Adrenal gland (tissue), 12 donors: ENCODE data around the gene HBQ1. TPM values are rescaled to one million over a fixed set of nuclear protein-coding genes. Genes with fewer than 3 reads are reported as not detected.

Source experiments
- DNase-seq, 7 donors: peaks; one replicate each; pipeline ENCODE4 v3.0.0-alpha.2; 2019 to 2020
- H3K27ac ChIP-seq, 5 donors: fragments of 200-600 bp; sonication (generic) in 4 of 5; 1 replicate in 3 of 5; 2 replicates in 2 of 5; pipeline versions ENCODE4 v1.5.1 to v1.8.0; 2016 to 2020; ENCODE audit warnings: mild to moderate bottlenecking in 1 of 5
- H3K27me3 ChIP-seq: fragments of 200-600 bp; 2 replicates; pipeline ENCODE4 v1.8.0; 2021
- H3K36me3 ChIP-seq, 2 donors: fragments of 200-600 bp; replicated peaks in 1 of 2; 1 replicate in 1 of 2; 2 replicates in 1 of 2; pipeline versions ENCODE4 v1.5.1 to v1.8.0; 2018 to 2022
- H3K4me1 ChIP-seq, 2 donors: fragments of 200-600 bp; replicated peaks in 1 of 2; 1 replicate in 1 of 2; 2 replicates in 1 of 2; pipeline versions ENCODE4 v1.5.1 to v1.8.0; 2018 to 2021
- H3K4me3 ChIP-seq, 4 donors: fragments of 200-600 bp; sonication (generic) in 3 of 4; one replicate each; pipeline ENCODE4 v1.5.1; 2016 to 2018
- H3K9me3 ChIP-seq, 3 donors: fragments of 200-600 bp; sonication (generic) in 1 of 3; replicated peaks in 1 of 3; 1 replicate in 2 of 3; 2 replicates in 1 of 3; pipeline versions ENCODE4 v1.5.1 to v1.8.0; 2016 to 2021
- POLR2A ChIP-seq, 2 donors: fragments of 450-650 bp; IDR thresholded peaks; one replicate each; pipeline ENCODE4 v1.6.1; 2017; ENCODE audit warnings: antibody characterized with exemption in 2 of 2, mild to moderate bottlenecking in 2 of 2, moderate library complexity in 1 of 2
- WGBS, 4 donors: extraction: QIAGEN DNeasy Blood & Tissue Kit in 2 of 4; methylation state at CpG; one replicate each; pipeline versions ENCODE4 v1.1.5 to v1.1.7; 2013 to 2017; 5-methylcytosine and 5-hydroxymethylcytosine counted together
- intact Hi-C, 2 donors: fragments of 100-400 bp; cut with DNase I; formaldehyde crosslinking; loops; one replicate each; pipeline versions ENCODE4 v1.14.1 to v1.15.0; 2022 to 2023
- polyA plus RNA-seq, 3 donors: library from polyadenylated mRNA; stranded (reverse); fragments of 200-250 nt in 2 of 3; fragments of 350-450 nt in 1 of 3; fragmentation: Illumina TruSeq in 1 of 3; extraction: RNeasy Lipid Tissue Mini Kit (QIAGEN cat#74804) in 1 of 3; gene quantifications; one replicate each; pipeline ENCODE4 v1.2.3, GENCODE V29; 2013 to 2014
- total RNA-seq, 9 donors: library from RNA; depleted of rRNA in 4 of 9; stranded (reverse); fragments of >200 nt in 4 of 9; fragments of 120-200 nt in 1 of 9; fragmentation: NEBNext Ultra II Directional in 1 of 9; extraction: Animal tissue kit (Norgen Biotek cat#: 25700) in 1 of 9; gene quantifications; one replicate each; pipeline versions ENCODE4 v1.1.0 to v1.2.4, GENCODE V29; 2013 to 2023
- TF ChIP-seq, protein P1 (sequence below), 6 experiments: fragments of 450-650 bp in 4 of 6; fragments of 200-600 bp in 2 of 6; sonication (generic) in 1 of 6; IDR thresholded peaks; 1 replicate in 5 of 6; 2 replicates in 1 of 6; pipeline versions ENCODE4 v1.5.1 to v1.8.0; 2016 to 2021; ENCODE audit warnings: antibody characterized with exemption in 6 of 6, mild to moderate bottlenecking in 2 of 6, moderate library complexity in 1 of 6
- donor health status: healthy with polysubstance abuse.
- donor health status: Bipolar disorder and iron deficiency.
- donor health status: DM: yes; HTN: yes; CAD: no.
- donor health status: DM: no; HTN: no; CAD: no.
- donor health status: DM: no; HTN: no; CAD: no.
- donor health status: DM: yes; HTN: yes; CAD: no.

HBQ1 gene
- total and polyA plus RNA-seq, 12 donors, result 0.44 to 6.0 (median 1.9) TPM; not detected in 9

- no peak overlapping the region for H3K4me3 ChIP-seq
- WGBS, 4 donors, result 71 to 88% (median 76%) methylated on average over 4 to 11 of the region's 11 CpGs
- DNase-seq, result no peak
- peaks cover 5% of the 10 kb centered on the region for H3K27me3 ChIP-seq
- intact Hi-C loops, result loop anchor here in 1 of 2 donors (5.0 kb wide), 1 partner anchor 78 kb away; no protein-coding TSS in a partner anchor
- H3K4me1 ChIP-seq, result peaks cover 1 to 9% of the 10 kb centered on the region in 2 donors
- no peak overlapping the region for H3K27ac ChIP-seq
- no peak for TF ChIP-seq POLR2A (IDR thresholded peaks at IDR 0.05)
- H3K9me3 ChIP-seq, result no peaks in the 10 kb centered on the region
- H3K36me3 ChIP-seq, result peaks cover 0 to 36% of the 10 kb centered on the region in 2 donors
Measured at GRCh38 chr16:185691-186090, 5.4 kb downstream of the HBQ1 start.

GRCh38 chr16:187330-187729 is 7.1 kb downstream of the HBQ1 start:
- WGBS, 4 donors, result 91 to 98% (median 93%) methylated on average over 8 of the region's 8 CpGs
- peaks cover 0 to 53% of the 10 kb centered on the region in 2 donors for H3K36me3 ChIP-seq
- no peak for DNase-seq
- no peak overlapping the region for H3K4me3 ChIP-seq
- H3K4me1 ChIP-seq, result no peaks in the 10 kb centered on the region
- intact Hi-C loops, result loop anchor here in 1 of 2 donors (5.0 kb wide), 1 partner anchor 80 kb away; no protein-coding TSS in a partner anchor
- H3K9me3 ChIP-seq, result no peaks in the 10 kb centered on the region
- TF ChIP-seq, protein P1, sequence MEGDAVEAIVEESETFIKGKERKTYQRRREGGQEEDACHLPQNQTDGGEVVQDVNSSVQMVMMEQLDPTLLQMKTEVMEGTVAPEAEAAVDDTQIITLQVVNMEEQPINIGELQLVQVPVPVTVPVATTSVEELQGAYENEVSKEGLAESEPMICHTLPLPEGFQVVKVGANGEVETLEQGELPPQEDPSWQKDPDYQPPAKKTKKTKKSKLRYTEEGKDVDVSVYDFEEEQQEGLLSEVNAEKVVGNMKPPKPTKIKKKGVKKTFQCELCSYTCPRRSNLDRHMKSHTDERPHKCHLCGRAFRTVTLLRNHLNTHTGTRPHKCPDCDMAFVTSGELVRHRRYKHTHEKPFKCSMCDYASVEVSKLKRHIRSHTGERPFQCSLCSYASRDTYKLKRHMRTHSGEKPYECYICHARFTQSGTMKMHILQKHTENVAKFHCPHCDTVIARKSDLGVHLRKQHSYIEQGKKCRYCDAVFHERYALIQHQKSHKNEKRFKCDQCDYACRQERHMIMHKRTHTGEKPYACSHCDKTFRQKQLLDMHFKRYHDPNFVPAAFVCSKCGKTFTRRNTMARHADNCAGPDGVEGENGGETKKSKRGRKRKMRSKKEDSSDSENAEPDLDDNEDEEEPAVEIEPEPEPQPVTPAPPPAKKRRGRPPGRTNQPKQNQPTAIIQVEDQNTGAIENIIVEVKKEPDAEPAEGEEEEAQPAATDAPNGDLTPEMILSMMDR (IDR thresholded peaks at IDR 0.05), result no peak
- no peak for TF ChIP-seq POLR2A (IDR thresholded peaks at IDR 0.05)
- H3K27me3 ChIP-seq, result no peaks in the 10 kb centered on the region
- H3K27ac ChIP-seq, result no peak overlapping the region

- H3K4me3 ChIP-seq, result no peak overlapping the region
- no peak overlapping the region for H3K27ac ChIP-seq
- WGBS, 4 donors, result 72 to 80% (median 78%) methylated on average over 8 of the region's 8 CpGs
- no peaks in the 10 kb centered on the region for H3K27me3 ChIP-seq
- no peak for TF ChIP-seq POLR2A (IDR thresholded peaks at IDR 0.05)
- TF ChIP-seq, protein P1 (IDR thresholded peaks at IDR 0.05), result no peak
- no peaks in the 10 kb centered on the region for H3K4me1 ChIP-seq
- no peak for DNase-seq
- H3K36me3 ChIP-seq, result peaks cover 0 to 66% of the 10 kb centered on the region in 2 donors
- no peaks in the 10 kb centered on the region for H3K9me3 ChIP-seq
- intact Hi-C loops, result loop anchor here in 1 of 2 donors (5.0 kb wide), 1 partner anchor 81 kb away; no protein-coding TSS in a partner anchor
Measured at GRCh38 chr16:188674-189073, 8.4 kb downstream of the HBQ1 start.

- DNase-seq, result no peak
- Histone ChIP-seq H3K27ac (no peak overlapping the region), H3K36me3 (peaks cover 0 to 76% of the 10 kb centered on the region in 2 donors), H3K4me3 (no peak overlapping the region), H3K27me3 (no peaks in the 10 kb centered on the region), H3K9me3 (no peaks in the 10 kb centered on the region), H3K4me1 (no peaks in the 10 kb centered on the region)
- intact Hi-C loops, result loop anchor here in 1 of 2 donors (5.0 kb wide), 1 partner anchor 82 kb away; no protein-coding TSS in a partner anchor
- WGBS, 4 donors, result 89 to 95% (median 94%) methylated on average over 33 to 34 of the region's 34 CpGs
- TF ChIP-seq, protein P1 (IDR thresholded peaks at IDR 0.05), result no peak
- no peak for TF ChIP-seq POLR2A (IDR thresholded peaks at IDR 0.05)
Measured at GRCh38 chr16:189604-190186, 9.4 kb downstream of the HBQ1 start.

GRCh38 chr16:191831-192230 is 11.6 kb downstream of the HBQ1 start:
- WGBS, 4 donors, result 91 to 93% (median 92%) methylated on average over 4 of the region's 4 CpGs
- Histone ChIP-seq H3K4me1 (no peaks in the 10 kb centered on the region), H3K4me3 (no peak overlapping the region), H3K27ac (no peak overlapping the region), H3K27me3 (no peaks in the 10 kb centered on the region), H3K9me3 (no peaks in the 10 kb centered on the region), H3K36me3 (peaks cover 0 to 96% of the 10 kb centered on the region in 2 donors)
- intact Hi-C loops, result no loop called here
- DNase-seq, result no peak
- TF ChIP-seq, protein P1 (IDR thresholded peaks at IDR 0.05), result no peak
- TF ChIP-seq POLR2A (IDR thresholded peaks at IDR 0.05), result no peak
